ENCODE data around the gene RFXAP. TPM values are rescaled to one million over a fixed set of nuclear protein-coding genes. Genes with fewer than 3 reads are reported as not detected.

The RFXAP gene
- total RNA-seq = 1.4 and 3.8 TPM in 2 replicates

DNA sequence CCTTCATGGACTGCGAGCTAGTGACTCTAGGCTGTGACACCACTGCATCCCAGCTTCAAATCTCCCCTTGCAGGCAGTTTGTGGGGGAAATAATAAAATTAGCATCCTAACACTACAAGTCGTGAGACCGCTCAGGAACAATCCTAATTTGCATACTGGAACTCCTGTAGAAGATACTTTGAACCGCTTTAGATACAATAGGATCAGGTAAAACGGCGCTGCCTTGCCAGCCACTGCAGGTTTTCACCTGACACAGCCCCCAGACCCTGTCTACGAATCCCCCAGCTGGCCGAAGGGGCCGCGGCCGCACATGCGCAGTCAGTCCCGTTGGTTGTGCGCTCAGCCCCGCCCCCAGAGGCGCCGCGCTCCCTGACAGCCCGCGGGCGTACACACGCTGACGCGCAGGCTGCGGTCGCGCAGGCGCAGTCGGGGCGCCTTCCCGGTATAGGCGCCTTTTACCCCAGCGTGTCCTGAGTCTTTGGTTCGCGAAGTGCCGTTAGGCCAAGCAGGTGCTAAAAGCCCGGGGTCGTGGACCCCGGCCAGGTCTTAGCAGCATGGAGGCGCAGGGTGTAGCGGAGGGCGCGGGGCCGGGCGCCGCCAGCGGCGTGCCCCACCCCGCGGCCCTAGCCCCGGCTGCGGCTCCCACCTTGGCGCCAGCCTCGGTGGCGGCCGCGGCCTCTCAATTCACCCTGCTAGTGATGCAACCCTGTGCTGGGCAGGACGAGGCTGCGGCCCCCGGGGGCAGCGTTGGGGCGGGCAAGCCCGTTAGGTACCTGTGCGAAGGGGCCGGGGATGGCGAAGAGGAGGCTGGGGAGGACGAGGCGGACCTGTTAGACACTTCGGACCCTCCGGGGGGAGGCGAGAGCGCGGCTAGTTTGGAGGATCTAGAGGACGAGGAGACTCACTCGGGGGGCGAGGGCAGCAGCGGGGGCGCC is at the start of gene RFXAP:
Gene RFXAP, plus strand, starts transcription at position 419 of the 935 bp plus-strand sequence. Its CDS starts 136 bp downstream, at position 555.

Other genes starting within 250 kb of the RFXAP start
- not detected in 2 replicates for gene SERTM1, start 145.2 kb upstream of the RFXAP start, total RNA-seq
- 6.2 and 7.8 TPM in 2 replicates for gene SMAD9, start 101.0 kb downstream of the RFXAP start, total RNA-seq
- gene ALG5, start 180.1 kb downstream of the RFXAP start, total RNA-seq = 38.1 and 47.5 TPM in 2 replicates
- 10.9 and 24.4 TPM in 2 replicates for gene EXOSC8, start 181.6 kb downstream of the RFXAP start, total RNA-seq
- gene SUPT20H, start 240.5 kb downstream of the RFXAP start, total RNA-seq = 24.0 and 26.6 TPM in 2 replicates